ENCODE results near the gene PLSCR5. TPM values are rescaled to one million over a fixed set of nuclear protein-coding genes. Genes with fewer than 3 reads are reported as not detected.

Gene PLSCR5
- total RNA-seq, 1 donor from 2014 or later: not detected

DNA sequence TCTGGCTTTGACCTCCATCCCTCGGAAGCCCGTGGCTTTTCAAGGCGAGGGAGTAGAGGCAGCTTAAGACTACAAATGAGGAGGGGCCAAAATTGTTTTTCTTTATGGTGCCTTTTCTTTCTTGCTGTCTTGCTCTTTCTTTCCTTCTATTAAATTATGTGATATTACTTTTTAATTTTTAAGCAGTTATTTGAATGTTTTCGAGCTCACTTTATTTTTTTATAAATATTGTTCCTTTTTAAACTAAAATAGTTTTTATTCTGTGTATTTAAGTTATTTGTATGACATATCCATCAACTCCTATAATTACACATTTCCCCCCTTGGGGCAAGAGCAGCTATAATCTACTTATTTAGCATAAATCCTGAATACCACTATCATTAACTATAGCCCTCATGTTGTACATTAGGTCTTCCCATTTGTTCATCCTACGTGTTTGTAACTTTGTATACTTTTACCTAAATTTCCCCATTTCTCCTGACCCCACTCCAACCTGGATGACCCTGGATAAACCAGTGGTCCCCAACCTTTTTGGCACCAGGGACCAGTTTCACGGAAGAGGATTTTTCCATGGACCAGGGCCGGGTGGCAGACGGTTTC lies 60.1 kb downstream of the PLSCR5 start:
- H3K9ac ChIP-seq (ENCODE audit: low read length): peak overlapping the region; percentile 94
- peaks cover 7% of the 10 kb centered on the region for H3K36me3 Mint-ChIP-seq (ENCODE audit: low read depth, unreplicated experiment)
- no peaks in the 10 kb centered on the region for H3K27me3 ChIP-seq (ENCODE audit: insufficient read depth, low read length)
- peaks cover 23% of the 10 kb centered on the region for H3K79me2 ChIP-seq (ENCODE audit: insufficient read depth, low read length)
- FAIRE-seq (no peak), DNase-seq (ENCODE audit: low read depth) (no peak)
- no peaks in the 10 kb centered on the region for H3K9me3 ChIP-seq (ENCODE audit: insufficient read depth, low read depth, low read length)
- H3K4me3 ChIP-seq (ENCODE audit: insufficient read depth, low read depth, low read length): peak overlapping the region; percentile 88
- no peaks in the 10 kb centered on the region for H3K27me3 Mint-ChIP-seq (ENCODE audit: low read depth, unreplicated experiment)
- peak overlapping the region; percentile 96 for H3K27ac Mint-ChIP-seq (ENCODE audit: unreplicated experiment)
- no peak for TF ChIP-seq EZH2 (IDR thresholded peaks at IDR 0.05; ENCODE audit: insufficient read depth, low read length)
- TF ChIP-seq CTCF (IDR thresholded peaks at IDR 0.05; ENCODE audit: insufficient read depth, low read depth, low read length): no peak
- H3K9me3 Mint-ChIP-seq (ENCODE audit: unreplicated experiment): no peaks in the 10 kb centered on the region
- peak overlapping the region; percentile 90 for H3K4me2 ChIP-seq (ENCODE audit: low read length)
- H3K36me3 ChIP-seq (ENCODE audit: insufficient read depth, low read length): no peaks in the 10 kb centered on the region
- H2AFZ ChIP-seq (ENCODE audit: low read depth, low read length): peak overlapping the region; percentile 93
- H3K27ac ChIP-seq (ENCODE audit: low read depth, low read length): peak overlapping the region; percentile 88
- H3K4me1 Mint-ChIP-seq (ENCODE audit: low read depth, unreplicated experiment): peaks cover 13% of the 10 kb centered on the region
- H4K20me1 ChIP-seq (ENCODE audit: insufficient read depth, low read length): peaks cover 3% of the 10 kb centered on the region
- H3K4me3 Mint-ChIP-seq (ENCODE audit: unreplicated experiment): peak overlapping the region; percentile 94
- H3K4me1 ChIP-seq (ENCODE audit: insufficient read depth, low read length): peaks cover 10% of the 10 kb centered on the region

DNA sequence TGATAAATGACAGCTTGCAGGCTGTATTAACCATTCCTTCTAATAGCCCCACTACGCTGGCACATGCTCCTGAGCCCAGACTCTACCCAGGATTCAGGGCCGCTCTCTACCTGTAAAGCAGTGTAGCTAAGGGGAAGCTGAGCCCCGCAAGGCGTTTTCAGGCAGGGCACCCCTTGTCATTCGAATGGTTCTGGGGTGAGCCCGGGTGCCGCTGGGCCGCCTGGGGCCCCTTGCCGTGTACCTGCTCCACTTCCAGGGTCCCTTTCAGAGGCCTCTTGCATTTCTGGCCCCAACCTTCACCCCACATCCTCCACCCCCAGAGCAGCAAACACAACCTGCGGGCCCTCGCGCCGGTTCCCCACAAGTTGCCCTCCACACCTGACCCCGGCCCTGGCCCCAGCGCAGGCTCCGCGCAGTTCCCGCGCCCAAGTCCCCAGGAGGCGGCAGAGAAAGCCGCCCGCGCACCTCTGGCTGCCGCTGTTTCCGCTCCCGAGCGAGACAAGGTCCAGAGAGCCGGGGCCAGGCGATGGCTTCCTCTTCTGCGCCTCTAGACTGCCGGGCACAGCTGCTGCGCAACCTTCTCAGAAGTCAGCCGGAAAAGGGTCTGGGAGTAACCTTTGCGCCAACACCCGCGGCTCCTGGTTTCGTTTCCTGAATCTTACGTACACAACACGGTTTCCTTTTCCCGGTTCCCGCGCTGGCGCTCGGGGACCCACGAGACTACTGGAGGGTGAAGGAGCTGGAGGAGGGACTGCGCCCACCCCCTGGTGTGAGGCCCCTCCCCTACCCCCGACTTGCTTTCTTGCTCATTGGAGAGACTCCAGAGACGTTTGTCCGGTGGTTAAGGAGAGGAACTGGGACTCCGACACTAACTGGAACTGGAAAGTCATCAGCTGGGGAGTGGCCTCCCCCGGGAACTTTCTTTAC lies 60.9 kb downstream of the PLSCR5 start, which contains the start of gene PLSCR1:
Gene PLSCR1 (minus strand): TSS at position 606 of the 927 bp plus-strand sequence. CDS start 8,055 bp downstream, outside the sequence.
- peaks cover 23% of the 10 kb centered on the region for H3K79me2 ChIP-seq (ENCODE audit: insufficient read depth, low read length)
- peak within 1 kb of the TSS; percentile 90 for H3K4me2 ChIP-seq (ENCODE audit: low read length)
- peaks cover 3% of the 10 kb centered on the region for H4K20me1 ChIP-seq (ENCODE audit: insufficient read depth, low read length)
- peak; percentile 95 for DNase-seq (ENCODE audit: low read depth)
- FAIRE-seq: no peak
- Mint-ChIP-seq H3K9me3 (ENCODE audit: unreplicated experiment) (no peaks in the 10 kb centered on the region), H3K36me3 (ENCODE audit: low read depth, unreplicated experiment) (peaks cover 7% of the 10 kb centered on the region), H3K27me3 (ENCODE audit: low read depth, unreplicated experiment) (no peaks in the 10 kb centered on the region), H3K27ac (ENCODE audit: unreplicated experiment) (peak within 1 kb of the TSS; percentile 96), H3K4me3 (ENCODE audit: unreplicated experiment) (peak within 1 kb of the TSS; percentile 94), H3K4me1 (ENCODE audit: low read depth, unreplicated experiment) (peaks cover 14% of the 10 kb centered on the region)
- peak within 1 kb of the TSS; percentile 93 for H2AFZ ChIP-seq (ENCODE audit: low read depth, low read length)
- peak within 1 kb of the TSS; percentile 88 for H3K27ac ChIP-seq (ENCODE audit: low read depth, low read length)
- no peaks in the 10 kb centered on the region for H3K36me3 ChIP-seq (ENCODE audit: insufficient read depth, low read length)
- no peak for TF ChIP-seq EZH2 (IDR thresholded peaks at IDR 0.05; ENCODE audit: insufficient read depth, low read length)
- TF ChIP-seq CTCF (IDR thresholded peaks at IDR 0.05; ENCODE audit: insufficient read depth, low read depth, low read length): no peak
- H3K9me3 ChIP-seq (ENCODE audit: insufficient read depth, low read depth, low read length): no peaks in the 10 kb centered on the region
- peak within 1 kb of the TSS; percentile 88 for H3K4me3 ChIP-seq (ENCODE audit: insufficient read depth, low read depth, low read length)
- H3K9ac ChIP-seq (ENCODE audit: low read length): peak within 1 kb of the TSS; percentile 94
- no peaks in the 10 kb centered on the region for H3K27me3 ChIP-seq (ENCODE audit: insufficient read depth, low read length)
- peaks cover 10% of the 10 kb centered on the region for H3K4me1 ChIP-seq (ENCODE audit: insufficient read depth, low read length)
